ENCODE measurements around the gene RASSF5.
"Not testable (repeated sequence)": the region's sequence is repeated elsewhere in the genome, so short reads cannot be mapped to it uniquely, and the experiment has no call there.

The RASSF5 gene

DNA sequence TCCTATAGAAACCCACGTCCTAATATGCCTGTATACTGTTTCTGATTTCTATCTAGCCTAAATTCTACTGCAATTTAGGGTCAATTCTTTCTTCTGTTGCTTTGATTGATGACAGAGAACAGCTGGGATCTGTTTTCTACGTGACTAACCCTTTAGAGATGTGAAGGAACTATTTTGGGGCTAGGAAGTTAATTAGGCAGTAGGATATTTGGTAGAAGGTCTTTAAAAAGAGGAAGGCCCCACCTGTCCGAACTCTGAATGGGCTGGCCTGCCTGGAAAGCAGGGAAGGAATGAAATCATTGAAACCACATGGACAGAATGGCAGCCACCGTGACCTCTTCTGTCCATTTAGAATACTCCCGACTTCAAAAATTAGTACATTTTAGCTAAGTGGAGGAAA is 83.9 kb downstream of the RASSF5 start:
- no peak for DNase-seq

GRCh38 chr1:206591696-206592095 is 84.4 kb downstream of the RASSF5 start:
- no peak for DNase-seq

DNA sequence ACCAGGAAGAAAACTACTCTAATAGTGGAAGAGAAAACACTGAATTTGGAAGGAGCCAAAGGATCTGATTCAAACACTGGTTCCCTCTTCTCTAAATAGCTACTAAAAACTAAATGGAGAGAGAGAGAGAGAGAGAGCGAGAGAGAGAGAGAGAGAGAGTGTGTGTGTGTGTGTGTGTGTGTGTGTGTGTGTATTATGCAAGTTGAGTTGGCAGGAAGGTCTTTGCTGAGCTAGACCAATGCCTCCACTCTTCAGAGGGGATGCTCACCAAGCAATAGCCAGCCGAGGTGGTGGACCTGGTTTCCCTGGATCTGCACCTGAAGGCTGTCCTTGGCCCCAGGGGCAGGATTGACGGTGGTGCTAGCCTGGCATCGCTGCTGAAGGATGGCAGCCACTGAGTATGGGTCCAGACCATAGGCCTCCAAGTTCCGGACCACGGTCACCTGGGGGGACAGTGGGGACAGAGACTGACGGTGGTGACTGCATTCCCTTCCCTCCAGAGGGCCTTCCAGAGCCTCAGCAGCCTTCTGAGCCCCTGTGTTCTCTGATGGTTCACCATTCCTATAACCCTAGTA is 86.1 kb downstream of the RASSF5 start:
- DNase-seq = no peak

DNA sequence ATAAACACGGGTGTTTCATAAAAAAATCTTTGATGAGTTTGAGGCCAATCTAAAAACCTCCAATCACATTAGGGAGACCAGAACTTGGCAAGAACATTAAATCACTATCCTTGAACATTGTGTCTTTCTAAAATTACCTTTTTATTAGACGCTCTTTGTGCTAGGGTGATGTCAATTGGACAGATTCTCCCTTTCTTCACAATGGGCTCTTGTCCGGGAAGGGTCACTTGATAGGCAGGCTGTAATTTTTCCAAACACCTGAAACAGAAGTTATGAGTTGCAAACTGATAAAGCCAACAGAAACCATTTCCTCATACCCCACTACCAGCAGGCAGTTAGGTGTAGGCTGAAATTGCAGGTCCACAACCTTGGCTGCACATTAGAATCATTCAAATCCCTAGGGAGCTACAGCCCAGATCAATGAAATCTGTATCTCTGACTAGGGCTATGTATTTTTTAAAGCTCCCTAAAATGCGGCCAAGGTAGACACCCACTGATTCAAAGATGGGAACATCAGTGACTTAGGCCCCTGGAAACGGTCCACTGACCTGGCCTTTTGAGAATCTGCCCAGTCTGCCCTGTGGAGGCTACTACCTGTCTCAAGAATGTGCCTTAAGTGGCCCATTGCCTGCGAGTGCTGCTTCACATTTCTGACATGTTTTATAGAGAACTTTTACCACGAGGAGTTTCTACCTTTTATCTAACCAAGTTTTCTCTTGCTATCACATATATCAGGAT is 88.4 kb downstream of the RASSF5 start:
- DNase-seq = no peak

GRCh38 chr1:206596319-206596666 is 89.0 kb downstream of the RASSF5 start:
- no peak for DNase-seq

DNA sequence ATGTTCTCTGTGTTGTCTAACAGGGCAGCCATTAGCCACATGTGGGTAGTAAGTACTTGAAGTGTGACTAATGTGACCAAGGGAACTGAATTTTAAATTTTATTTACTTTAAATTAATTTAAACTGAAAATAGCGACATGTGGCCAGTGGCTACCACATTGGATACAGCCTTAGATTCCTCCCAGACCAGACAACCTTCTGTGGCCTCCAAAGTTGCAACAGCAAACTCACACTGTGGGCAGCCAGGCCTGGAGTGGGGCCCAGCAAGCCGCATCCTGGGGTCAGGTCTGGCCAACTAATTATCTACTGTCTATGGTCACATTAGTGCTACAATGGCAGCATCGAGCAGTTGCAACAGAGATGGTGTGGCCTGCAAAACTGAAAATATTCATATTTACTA is 93.2 kb downstream of the RASSF5 start:
- DNase-seq = no peak

DNA sequence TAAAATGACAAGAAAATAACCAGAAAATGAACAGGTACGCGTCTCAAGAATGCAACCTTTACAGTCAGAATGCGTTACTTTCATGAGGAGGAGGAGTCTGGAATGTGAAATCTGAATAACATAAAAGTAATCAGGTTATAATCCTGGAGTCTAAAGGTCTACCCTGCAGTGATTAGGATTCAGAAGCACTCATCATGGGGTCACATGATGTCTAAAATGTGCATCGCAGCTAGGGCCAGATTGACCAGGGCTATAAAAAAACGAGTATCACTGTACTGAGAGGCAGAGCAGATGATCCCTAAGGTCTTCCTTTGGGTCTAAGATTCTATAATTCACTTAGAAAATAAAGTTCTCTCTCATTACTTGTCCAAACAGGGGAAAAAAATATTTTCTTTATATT is 97.5 kb downstream of the RASSF5 start:
- DNase-seq = no peak

- DNase-seq = no peak
These were observed 99.5 kb downstream of the RASSF5 start for GRCh38 chr1:206606867-206607266.

DNA sequence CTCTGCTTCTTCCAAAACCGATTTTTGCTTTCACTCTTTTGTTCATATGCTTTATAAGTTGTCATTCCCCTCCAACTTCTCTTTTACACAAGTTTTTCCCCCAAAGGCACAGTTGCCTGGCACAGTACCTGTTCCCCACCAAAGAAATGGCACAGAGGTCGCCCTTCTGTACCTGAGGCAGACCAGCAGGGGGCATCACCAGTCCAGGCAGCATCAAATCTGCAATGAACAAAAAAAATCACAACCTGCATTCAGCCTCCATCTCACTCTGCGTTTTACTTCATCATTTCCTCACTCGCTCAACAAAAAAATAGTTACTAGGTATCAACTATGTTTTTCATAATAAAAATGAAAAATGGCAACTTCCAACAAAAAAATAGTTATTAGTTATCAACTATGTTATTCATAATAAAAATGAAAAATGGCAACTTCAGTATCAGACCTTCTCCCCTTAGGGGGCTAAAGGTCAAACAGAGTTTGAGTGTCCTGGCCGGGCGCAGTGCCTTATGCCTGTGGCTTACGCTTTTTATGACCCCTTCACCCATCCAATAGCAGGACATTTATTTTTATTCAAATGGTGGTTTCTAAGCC is 100.9 kb downstream of the RASSF5 start:
- DNase-seq = no peak

DNA sequence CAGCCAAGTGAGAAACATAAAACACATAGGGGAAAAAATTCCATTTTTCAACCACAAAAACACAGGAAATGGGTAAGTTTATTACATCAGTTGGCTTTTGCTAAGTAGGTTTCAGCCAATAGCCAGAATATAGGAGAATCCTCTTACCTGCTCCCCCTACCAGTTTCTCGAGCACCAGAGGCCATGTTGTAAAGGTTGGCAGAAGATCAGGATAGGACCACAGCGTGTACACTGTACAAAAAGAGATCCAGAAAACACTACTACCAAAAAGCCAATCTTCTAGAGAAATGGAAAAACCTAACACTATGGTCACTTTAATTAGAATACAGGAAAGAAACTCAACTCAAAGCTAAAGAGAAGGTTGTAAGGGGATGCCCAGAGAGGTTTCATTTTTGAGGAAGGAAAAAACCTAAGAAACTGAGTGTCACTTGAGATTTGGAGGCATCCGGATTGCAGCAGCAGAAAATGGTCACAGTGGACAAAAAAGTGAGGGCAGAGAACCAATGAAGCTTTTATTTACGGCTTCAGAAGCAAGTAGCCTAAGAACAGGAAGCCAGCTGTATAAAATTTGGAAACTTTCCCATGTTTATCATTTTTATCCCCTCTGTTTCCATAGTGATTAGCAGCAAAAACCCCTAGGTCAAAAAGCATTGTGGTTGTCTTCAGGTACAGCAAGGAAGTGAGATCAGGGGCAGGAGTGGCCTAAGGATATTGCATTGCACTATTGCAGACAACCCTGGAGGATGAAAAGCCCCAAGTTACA is 102.1 kb downstream of the RASSF5 start:
- no peak for DNase-seq

DNA sequence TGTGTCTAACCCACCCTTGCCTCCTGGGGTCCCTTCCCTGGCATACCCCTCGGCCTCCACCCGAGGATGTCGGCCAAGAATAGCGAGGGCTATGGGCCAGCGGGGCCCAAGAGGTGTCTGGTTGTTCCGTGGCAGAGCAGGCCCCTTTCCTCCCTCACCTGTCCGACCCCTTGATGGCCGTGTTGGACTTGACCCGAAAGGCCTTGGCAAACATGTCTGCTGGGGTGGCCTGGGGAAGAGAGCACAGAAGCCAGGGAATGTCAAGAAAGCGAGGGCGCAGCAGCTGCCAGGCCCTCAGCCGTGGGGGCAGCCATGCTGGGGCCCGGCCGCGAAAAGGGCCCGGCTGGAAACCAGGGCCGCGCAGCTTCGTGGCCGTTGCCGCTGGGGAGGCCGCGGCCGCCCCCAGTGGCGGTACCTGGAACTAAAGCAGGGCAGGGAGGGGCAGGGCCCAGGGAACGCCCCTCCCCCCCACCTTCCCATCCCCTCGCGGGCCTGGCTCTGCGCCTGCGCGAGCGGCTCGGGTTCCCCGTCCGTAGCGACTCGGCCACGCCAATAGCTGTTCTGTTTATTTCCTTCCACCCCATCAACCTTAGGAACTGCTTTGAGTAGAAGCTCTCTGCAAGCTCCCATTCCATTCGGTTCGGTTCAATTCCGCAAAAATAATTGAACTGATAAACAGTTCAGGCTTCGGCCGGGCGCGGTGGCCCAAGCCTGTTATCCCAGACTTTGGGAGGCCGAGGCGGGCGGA is 105.0 kb downstream of the RASSF5 start, which contains the start of gene EIF2D:
Gene EIF2D (minus strand): TSS at position 337 of the 748 bp plus-strand sequence. CDS start 123 bp downstream, at position 214.
- peak; percentile 55 for DNase-seq

DNA sequence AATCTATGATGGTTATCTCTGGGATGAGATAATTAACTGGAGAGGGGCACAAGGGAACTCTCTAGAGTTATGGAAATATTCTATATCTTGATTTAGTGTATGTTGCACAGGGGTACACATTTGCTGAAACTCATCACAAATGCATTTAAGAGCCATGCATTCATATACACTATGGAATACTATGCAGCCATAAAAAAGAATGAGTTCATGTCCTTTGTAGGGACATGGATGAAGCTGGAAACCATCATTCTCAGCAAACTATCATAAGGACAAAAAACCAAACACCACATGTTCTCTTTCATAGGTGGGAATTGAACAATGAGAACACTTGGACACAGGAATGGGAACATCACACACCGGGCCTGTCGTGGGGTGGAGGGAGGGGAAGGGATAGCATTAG is 119.1 kb downstream of the RASSF5 start:
- not testable (repeated sequence) for DNase-seq

GRCh38 chr1:206628916-206629315 is 121.6 kb downstream of the RASSF5 start:
- DNase-seq = no peak

GRCh38 chr1:206631085-206631509 is 123.8 kb downstream of the RASSF5 start:
- peak; percentile 84 for DNase-seq

DNA sequence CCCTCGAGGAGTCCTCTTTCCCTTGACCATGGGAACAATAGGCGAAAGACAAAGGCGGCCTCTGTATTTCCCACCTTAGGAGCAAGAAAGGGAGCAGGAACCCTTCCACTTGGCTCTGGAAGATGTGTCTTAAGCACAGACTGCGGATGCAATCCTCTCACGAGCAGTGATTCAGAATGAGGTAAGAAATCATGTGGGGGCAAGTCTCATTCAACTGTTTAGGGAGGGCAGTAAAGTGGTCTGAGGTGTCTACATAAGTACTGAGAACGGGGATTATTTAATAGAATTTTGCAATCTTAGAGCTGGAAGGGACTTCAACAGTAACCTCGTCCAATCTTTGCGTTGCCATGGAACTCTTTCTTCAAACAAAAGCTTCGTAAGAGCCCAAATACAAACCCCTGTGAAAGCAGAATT is 126.4 kb downstream of the RASSF5 start:
- no peak for DNase-seq

- peak; percentile 17 for DNase-seq
These were observed 127.2 kb downstream of the RASSF5 start for GRCh38 chr1:206634365-206635079.

- peak; percentile 51 for DNase-seq
These were observed 128.0 kb downstream of the RASSF5 start, which contains the start of gene DYRK3 for GRCh38 chr1:206635080-206635977. DYRK3 (plus strand) TSS chr1:206635536; CDS start chr1:206635704, 168 bp downstream.

DNA sequence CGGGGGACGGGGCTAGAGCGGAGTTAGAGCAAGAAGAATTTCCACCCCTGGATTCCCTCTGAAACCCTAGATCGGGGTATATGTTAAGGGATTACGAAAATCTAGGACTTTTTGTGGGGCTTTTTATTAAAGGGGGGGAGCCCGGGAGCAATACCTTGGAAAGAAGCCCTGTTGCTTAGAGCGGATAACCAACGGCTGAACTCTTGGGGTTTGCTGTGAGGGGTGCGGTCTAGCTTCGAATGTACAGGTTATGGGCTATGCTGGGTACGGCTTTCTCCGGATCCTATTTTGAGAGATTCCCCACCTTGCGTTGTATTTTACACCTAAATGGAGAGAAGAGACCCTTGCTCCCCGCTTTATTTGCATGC is 128.6 kb downstream of the RASSF5 start:
- peak; percentile 2 for DNase-seq

GRCh38 chr1:206636671-206637070 is 129.3 kb downstream of the RASSF5 start:
- peak; percentile 4 for DNase-seq

DNA sequence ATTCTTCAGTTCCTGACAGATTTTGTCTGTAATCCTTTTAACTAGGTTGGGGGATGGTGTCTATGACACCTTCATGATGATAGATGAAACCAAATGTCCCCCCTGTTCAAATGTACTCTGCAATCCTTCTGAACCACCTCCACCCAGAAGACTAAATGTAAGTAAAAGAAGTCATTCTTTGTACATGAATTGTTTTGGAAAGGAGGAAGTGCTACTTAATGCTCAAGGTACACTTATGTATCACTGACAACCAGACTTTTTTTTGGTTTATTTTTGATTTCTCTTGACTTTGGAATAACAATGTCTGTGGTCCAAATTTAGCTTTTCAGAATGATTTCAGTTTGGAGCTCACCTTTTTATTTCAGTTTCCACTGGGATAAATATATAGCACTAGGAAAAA is 130.3 kb downstream of the RASSF5 start:
- no peak for DNase-seq
